ENCODE data around the gene CKM.
A peak's percentile ranks its signal among the peaks of the same experiment; 100 is the strongest.

The CKM gene

GRCh38 chr19:45322744-45323281 is at the start of gene CKM:
Gene CKM, minus strand, starts transcription at chr19:45322875. Its CDS starts 3,162 bp downstream, at chr19:45319713.
- Mint-ChIP-seq H3K4me3 (no peak within 1 kb of the TSS), H3K27ac (no peak within 1 kb of the TSS), H3K36me3 (ENCODE audit: low read depth) (no peaks in the 10 kb centered on the region), H3K4me1 (ENCODE audit: low read depth) (no peaks in the 10 kb centered on the region), H3K9me3 (no peaks in the 10 kb centered on the region), H3K27me3 (peaks cover 24% of the 10 kb centered on the region)

- Mint-ChIP-seq H3K4me3 (peak within 1 kb of the TSS; percentile 91), H3K27me3 (no peaks in the 10 kb centered on the region), H3K27ac (peak within 1 kb of the TSS; percentile 98), H3K36me3 (ENCODE audit: low read depth) (no peaks in the 10 kb centered on the region), H3K4me1 (ENCODE audit: low read depth) (peaks cover 19% of the 10 kb centered on the region), H3K9me3 (no peaks in the 10 kb centered on the region)
These were observed 47.9 kb upstream of the CKM start, which contains the start of gene ERCC2 for GRCh38 chr19:45370410-45371204. Gene ERCC2, minus strand, starts transcription at chr19:45370573. Its CDS starts 33 bp downstream, at chr19:45370540.

- Mint-ChIP-seq H3K4me1 (ENCODE audit: low read depth) (peaks cover 19% of the 10 kb centered on the region), H3K9me3 (no peaks in the 10 kb centered on the region), H3K36me3 (ENCODE audit: low read depth) (no peaks in the 10 kb centered on the region), H3K27me3 (no peaks in the 10 kb centered on the region), H3K4me3 (peak overlapping the region; percentile 73), H3K27ac (no peak overlapping the region)
These were observed 46.2 kb upstream of the CKM start for GRCh38 chr19:45368737-45369340.

- H3K4me1 Mint-ChIP-seq (ENCODE audit: low read depth) = peaks cover 19% of the 10 kb centered on the region
- H3K27me3 Mint-ChIP-seq = no peaks in the 10 kb centered on the region
- no peak overlapping the region for H3K4me3 Mint-ChIP-seq
- no peaks in the 10 kb centered on the region for H3K36me3 Mint-ChIP-seq (ENCODE audit: low read depth)
- no peak overlapping the region for H3K27ac Mint-ChIP-seq
- no peaks in the 10 kb centered on the region for H3K9me3 Mint-ChIP-seq
These were observed 45.5 kb upstream of the CKM start for GRCh38 chr19:45368127-45368526.

- H3K4me1 Mint-ChIP-seq (ENCODE audit: low read depth) = peaks cover 9% of the 10 kb centered on the region
- H3K27ac Mint-ChIP-seq = no peak overlapping the region
- H3K36me3 Mint-ChIP-seq (ENCODE audit: low read depth) = peaks cover 14% of the 10 kb centered on the region
- no peak overlapping the region for H3K4me3 Mint-ChIP-seq
- H3K9me3 Mint-ChIP-seq = no peaks in the 10 kb centered on the region
- H3K27me3 Mint-ChIP-seq = no peaks in the 10 kb centered on the region
These were observed 42.0 kb upstream of the CKM start for GRCh38 chr19:45364696-45365095.

- Mint-ChIP-seq H3K27me3 (no peaks in the 10 kb centered on the region), H3K4me1 (ENCODE audit: low read depth) (peaks cover 6% of the 10 kb centered on the region), H3K27ac (no peak overlapping the region), H3K9me3 (no peaks in the 10 kb centered on the region), H3K36me3 (ENCODE audit: low read depth) (peaks cover 21% of the 10 kb centered on the region), H3K4me3 (no peak overlapping the region)
These were observed 41.3 kb upstream of the CKM start for GRCh38 chr19:45363861-45364459.

GRCh38 chr19:45362291-45362690 is 39.6 kb upstream of the CKM start:
- Mint-ChIP-seq H3K4me1 (ENCODE audit: low read depth) (no peaks in the 10 kb centered on the region), H3K36me3 (ENCODE audit: low read depth) (peaks cover 36% of the 10 kb centered on the region), H3K27me3 (no peaks in the 10 kb centered on the region), H3K4me3 (no peak overlapping the region), H3K27ac (no peak overlapping the region), H3K9me3 (no peaks in the 10 kb centered on the region)

- H3K27ac Mint-ChIP-seq = no peak overlapping the region
- no peak overlapping the region for H3K4me3 Mint-ChIP-seq
- no peaks in the 10 kb centered on the region for H3K9me3 Mint-ChIP-seq
- H3K27me3 Mint-ChIP-seq = no peaks in the 10 kb centered on the region
- H3K36me3 Mint-ChIP-seq (ENCODE audit: low read depth) = peaks cover 36% of the 10 kb centered on the region
- H3K4me1 Mint-ChIP-seq (ENCODE audit: low read depth) = no peaks in the 10 kb centered on the region
These were observed 38.9 kb upstream of the CKM start for GRCh38 chr19:45361608-45362007.

GRCh38 chr19:45358213-45358792 is 35.6 kb upstream of the CKM start:
- H3K9me3 Mint-ChIP-seq = no peaks in the 10 kb centered on the region
- H3K36me3 Mint-ChIP-seq (ENCODE audit: low read depth) = peaks cover 46% of the 10 kb centered on the region
- no peak overlapping the region for H3K27ac Mint-ChIP-seq
- no peaks in the 10 kb centered on the region for H3K27me3 Mint-ChIP-seq
- no peaks in the 10 kb centered on the region for H3K4me1 Mint-ChIP-seq (ENCODE audit: low read depth)
- no peak overlapping the region for H3K4me3 Mint-ChIP-seq

GRCh38 chr19:45357445-45357783 is 34.7 kb upstream of the CKM start:
- Mint-ChIP-seq H3K27me3 (no peaks in the 10 kb centered on the region), H3K9me3 (no peaks in the 10 kb centered on the region), H3K27ac (no peak overlapping the region), H3K4me3 (no peak overlapping the region), H3K4me1 (ENCODE audit: low read depth) (no peaks in the 10 kb centered on the region), H3K36me3 (ENCODE audit: low read depth) (peaks cover 46% of the 10 kb centered on the region)

GRCh38 chr19:45356760-45357444 is 34.2 kb upstream of the CKM start:
- no peak overlapping the region for H3K4me3 Mint-ChIP-seq
- peaks cover 42% of the 10 kb centered on the region for H3K36me3 Mint-ChIP-seq (ENCODE audit: low read depth)
- no peak overlapping the region for H3K27ac Mint-ChIP-seq
- no peaks in the 10 kb centered on the region for H3K27me3 Mint-ChIP-seq
- H3K9me3 Mint-ChIP-seq = no peaks in the 10 kb centered on the region
- H3K4me1 Mint-ChIP-seq (ENCODE audit: low read depth) = no peaks in the 10 kb centered on the region

GRCh38 chr19:45355910-45356309 is 33.2 kb upstream of the CKM start:
- no peaks in the 10 kb centered on the region for H3K27me3 Mint-ChIP-seq
- no peaks in the 10 kb centered on the region for H3K4me1 Mint-ChIP-seq (ENCODE audit: low read depth)
- H3K36me3 Mint-ChIP-seq (ENCODE audit: low read depth) = peaks cover 32% of the 10 kb centered on the region
- H3K9me3 Mint-ChIP-seq = no peaks in the 10 kb centered on the region
- H3K4me3 Mint-ChIP-seq = no peak overlapping the region
- H3K27ac Mint-ChIP-seq = no peak overlapping the region

GRCh38 chr19:45355402-45355801 is 32.7 kb upstream of the CKM start:
- Mint-ChIP-seq H3K9me3 (no peaks in the 10 kb centered on the region), H3K4me3 (no peak overlapping the region), H3K4me1 (ENCODE audit: low read depth) (no peaks in the 10 kb centered on the region), H3K27me3 (no peaks in the 10 kb centered on the region), H3K27ac (no peak overlapping the region), H3K36me3 (ENCODE audit: low read depth) (peaks cover 31% of the 10 kb centered on the region)

- H3K4me3 Mint-ChIP-seq = no peak overlapping the region
- H3K27me3 Mint-ChIP-seq = no peaks in the 10 kb centered on the region
- no peaks in the 10 kb centered on the region for H3K9me3 Mint-ChIP-seq
- no peaks in the 10 kb centered on the region for H3K4me1 Mint-ChIP-seq (ENCODE audit: low read depth)
- H3K36me3 Mint-ChIP-seq (ENCODE audit: low read depth) = peaks cover 28% of the 10 kb centered on the region
- no peak overlapping the region for H3K27ac Mint-ChIP-seq
These were observed 31.7 kb upstream of the CKM start for GRCh38 chr19:45354241-45354842.
